GM19395 (cell line): ENCODE results near the gene RUBCN.
"Not testable (repeated sequence)": the region's sequence is repeated elsewhere in the genome, so short reads cannot be mapped to it uniquely, and the experiment has no call there.

Source experiments
- ATAC-seq: cut with Tn5 transposase; IDR thresholded peaks from one replicate; pipeline ENCODE4 v1.9.1; 2021; ENCODE audit warnings: mild to moderate bottlenecking, moderate library complexity; ENCODE audit not compliant: unreplicated experiment

Gene RUBCN

DNA sequence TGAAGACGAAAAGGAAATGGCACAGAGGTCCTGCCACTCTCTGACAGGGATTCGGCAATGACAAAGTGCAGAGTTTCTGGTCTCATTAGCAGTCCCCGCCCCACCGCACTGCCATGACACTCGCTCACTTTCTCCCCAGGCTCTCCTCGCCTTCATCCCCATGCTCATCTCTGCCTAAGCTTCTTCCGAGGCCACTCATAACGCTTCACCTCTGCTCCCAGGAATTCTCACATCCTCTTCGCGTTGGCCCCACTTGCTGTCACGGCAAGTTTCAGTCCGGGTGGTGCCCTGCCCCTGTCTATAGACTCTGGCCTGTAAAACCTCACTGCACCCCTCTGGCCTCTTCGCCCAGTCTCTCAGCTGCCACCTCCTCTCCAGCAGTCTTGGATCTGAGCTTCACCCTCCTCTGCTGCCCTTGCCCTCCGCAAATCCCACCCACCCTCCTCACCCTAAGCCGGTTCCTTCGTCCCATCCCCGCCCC is 654 bp downstream of the RUBCN start:
- ATAC-seq = no peak

DNA sequence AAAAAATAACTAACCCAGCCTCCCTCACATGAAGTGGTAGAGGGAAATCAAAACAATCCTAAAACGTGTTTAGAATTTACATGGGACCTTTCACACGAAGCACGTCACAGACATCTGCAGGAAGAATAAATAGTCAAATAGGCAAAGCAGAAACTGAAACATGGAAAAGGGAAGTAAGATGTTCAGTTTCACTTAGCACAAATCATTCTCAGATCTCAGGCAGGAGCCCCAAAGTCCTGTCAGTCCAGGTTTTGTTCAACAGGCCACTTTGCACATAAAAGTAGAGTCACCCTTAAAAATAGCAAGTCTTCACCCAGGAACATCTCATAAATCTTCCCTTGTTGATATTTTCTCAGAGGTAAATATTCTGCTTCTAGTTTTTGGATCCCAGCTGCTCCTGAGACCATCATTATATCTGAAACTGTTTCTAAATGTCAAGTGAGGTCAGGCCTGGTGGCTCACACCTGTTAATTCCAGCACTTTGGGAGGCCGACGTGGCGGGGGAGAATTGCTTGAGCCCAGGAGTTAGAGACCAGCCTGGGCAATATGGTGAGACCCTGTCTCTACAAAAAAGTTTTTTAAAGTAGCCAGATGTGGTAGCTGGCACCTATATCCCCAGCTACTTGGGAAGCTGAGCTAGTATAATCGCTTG is 1.9 kb downstream of the RUBCN start:
- ATAC-seq = peak; percentile 55

DNA sequence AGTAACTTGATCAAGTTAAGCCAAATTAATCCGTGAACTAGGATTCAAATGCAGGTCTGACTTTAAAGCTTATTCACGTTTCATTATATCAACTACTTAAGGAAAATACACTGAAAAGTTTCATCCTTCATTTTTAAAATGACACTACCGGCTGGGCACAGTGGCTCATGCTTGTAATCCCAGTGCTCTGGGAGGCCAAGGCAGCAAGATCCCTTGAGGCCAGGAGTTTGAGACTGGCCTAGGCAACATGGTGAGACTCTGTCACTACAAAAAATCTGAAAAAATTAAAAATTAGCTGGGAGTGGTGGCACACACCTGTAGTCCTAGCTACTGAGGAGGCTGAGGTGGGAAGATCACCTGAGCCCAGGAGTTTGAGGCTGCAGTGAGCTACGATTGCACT is 3.7 kb downstream of the RUBCN start:
- no peak for ATAC-seq

DNA sequence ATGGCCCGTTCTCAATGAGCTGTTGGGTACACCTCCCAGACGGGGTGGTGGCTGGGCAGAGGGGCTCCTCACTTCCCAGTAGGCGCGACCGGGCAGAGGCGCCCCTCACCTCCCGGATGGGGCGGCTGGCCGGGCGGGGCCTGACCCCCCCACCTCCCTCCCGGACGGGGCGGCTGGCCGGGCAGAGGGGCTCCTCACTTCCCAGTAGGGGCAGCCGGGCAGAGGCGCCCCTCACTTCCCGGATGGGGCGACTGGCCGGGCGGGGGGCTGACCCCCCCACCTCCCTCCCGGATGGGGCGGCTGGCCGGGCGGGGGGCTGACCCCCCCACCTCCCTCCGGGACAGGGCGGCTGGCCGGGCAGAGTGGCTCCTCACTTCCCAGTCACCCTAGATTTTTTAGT is 5.2 kb downstream of the RUBCN start:
- ATAC-seq = not testable (repeated sequence)

DNA sequence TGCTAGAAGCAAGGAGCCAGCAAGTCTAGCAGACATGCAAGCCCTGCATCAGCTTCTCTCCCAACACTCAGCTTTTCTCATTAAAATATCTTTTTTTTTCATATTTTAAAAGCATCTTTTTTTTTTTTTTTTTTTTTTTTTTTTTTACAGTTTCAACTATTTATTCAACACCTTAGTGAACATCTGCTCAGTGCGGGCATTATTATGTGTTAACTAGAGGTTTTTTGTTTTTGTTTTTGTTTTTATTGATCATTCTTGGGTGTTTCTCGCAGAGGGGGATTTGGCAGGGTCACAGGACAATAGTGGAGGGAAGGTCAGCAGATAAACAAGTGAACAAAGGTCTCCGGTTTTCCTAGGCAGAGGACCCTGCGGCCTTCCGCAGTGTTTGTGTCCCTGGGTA is 5.9 kb downstream of the RUBCN start:
- ATAC-seq = not testable (repeated sequence)

DNA sequence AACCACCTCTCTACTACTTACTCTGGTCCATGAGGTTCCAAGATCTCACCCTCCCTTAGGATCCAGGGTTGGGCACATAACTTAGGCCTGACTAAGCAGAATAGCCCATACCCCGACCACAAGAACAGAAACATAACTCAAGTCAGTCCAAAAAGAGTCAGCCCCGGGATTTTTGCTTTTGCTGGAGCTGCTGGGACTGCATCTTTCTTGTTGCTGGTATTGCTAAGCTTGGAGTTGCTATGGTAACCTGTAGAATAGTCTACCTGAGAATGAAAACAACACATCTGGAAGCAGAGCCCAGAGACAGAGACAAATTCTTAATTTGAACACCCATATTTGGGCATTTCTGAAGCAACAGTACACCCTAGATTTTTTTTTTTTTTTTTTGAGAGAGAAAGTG is 6.5 kb downstream of the RUBCN start:
- no peak for ATAC-seq

DNA sequence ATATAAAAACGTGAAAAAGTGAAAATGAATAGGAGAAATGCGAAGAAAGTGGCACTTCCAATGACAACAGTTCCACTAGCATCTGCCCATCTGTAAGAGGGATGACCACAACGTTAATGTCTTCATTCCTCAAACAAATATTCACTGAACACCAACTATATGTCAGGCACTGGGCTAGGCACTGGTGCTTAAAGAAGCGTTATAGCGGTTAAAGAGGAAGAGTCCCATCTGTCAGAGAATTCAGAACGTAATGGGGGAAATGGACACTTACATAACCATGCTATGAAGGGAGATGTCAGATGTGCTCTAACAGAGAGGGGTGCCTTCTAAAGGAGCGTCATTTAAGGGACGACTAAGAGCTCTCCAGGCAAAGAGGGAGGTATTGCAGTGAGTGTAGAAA is 8.2 kb downstream of the RUBCN start:
- no peak for ATAC-seq

DNA sequence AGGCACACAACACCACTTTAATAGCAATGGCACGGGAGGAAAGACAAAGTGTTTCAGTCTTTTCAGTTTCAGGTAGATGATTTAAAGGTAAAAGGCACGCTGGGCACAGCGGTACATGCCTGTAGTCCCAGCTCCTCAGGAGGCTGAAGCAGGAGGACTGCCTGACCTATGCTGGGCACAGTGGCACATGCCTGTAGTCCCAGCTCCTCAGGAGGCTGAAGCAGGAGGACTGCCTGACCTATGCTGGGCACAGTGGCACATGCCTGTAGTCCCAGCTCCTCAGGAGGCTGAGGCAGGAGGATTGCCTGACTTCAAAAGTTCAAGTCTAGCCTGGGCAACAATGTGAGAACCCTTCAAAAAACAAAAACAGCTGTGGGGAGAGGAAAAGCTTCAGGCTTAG is 8.8 kb downstream of the RUBCN start:
- not testable (repeated sequence) for ATAC-seq

DNA sequence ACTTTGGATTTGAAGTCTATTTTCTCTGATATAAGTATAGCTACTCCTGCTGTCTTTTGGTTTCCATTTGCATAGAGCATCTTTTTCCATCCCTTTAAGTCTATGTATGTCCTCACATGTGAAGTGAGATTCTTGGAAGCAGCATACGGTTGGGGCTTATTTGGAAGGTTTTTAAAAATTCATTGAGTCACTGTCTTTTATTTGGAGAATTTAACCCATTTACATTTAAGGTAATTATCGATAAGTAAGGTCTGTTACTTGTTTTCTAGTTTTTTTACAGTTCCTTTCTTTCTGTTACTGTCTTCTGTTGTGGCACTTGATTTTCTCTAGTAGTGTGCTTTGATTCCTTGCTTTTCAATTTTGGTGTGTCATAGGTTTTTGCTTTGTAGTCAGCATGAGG is 14.0 kb downstream of the RUBCN start:
- no peak for ATAC-seq

DNA sequence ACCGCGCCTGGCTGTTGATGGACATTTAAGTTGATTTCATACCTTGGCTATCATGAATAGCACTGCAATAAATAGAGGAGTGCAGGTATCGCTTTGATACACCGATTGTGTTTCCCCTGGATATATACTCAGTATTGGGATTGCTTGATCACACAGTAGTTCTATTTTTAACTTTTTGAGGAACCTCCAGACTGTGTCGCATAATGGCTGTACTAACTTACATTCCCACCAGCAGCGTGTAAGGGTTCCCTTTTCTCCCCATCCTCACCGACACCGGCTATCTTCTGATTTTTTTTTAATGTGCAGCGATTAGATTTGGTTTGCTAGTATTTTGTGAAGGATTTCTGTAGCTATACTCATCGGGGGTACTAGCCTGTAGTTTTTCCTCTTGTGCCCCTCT is 16.0 kb downstream of the RUBCN start:
- ATAC-seq = no peak

DNA sequence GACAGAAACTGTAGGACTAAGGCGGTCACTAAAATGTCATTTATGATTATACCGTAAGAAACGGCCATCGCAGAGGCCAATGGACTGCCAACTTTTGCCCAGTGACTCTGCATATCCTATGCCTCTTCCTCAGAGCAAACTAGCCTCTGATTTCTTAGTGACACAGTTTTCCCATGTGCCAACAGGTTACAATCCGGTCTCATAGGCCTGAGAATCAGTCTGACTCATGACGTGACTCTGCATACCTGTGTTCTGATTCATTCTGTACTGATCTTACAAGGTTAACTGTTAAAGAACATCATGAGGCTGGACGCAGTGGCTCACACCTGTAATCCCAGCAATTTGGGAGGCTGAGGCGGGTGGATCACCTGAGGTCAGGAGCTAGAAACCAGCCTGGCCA is 17.8 kb downstream of the RUBCN start:
- no peak for ATAC-seq

DNA sequence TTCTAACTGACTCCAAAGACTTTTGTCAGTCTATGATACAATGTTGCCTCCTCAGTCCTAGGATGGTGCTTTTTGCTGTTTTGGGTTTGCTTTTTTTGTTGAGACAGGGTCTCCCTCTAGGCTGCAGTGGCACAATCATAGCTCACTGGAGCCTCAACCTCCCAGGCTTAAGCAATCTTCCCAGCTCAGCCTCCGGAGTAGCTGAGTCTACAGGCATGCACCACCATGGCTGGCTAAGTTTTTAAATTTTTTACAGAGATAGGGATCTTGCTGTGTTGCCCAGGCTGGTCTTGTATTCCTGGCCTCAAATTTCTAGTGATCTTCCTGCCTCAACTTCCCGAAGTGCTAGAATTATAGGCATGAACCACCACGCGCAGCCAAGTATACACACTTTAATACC is 22.5 kb downstream of the RUBCN start:
- no peak for ATAC-seq

DNA sequence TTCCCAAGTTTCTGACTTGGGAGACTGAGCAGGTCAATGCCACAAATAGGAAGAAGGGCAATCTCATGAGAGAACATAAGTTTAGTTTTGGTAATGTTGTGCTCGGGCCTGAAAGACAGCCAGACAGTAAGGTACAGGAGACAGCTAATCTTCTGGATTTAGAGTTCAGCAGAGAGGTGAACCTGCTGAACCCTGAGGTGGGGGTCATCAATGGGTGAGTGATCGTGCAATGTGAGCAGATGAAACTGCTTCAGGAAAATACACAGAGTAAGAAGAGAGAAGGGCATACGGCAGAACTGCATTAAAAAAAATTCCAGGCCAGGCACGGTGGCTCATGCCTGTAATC is 23.3 kb downstream of the RUBCN start:
- ATAC-seq = peak; percentile 23

DNA sequence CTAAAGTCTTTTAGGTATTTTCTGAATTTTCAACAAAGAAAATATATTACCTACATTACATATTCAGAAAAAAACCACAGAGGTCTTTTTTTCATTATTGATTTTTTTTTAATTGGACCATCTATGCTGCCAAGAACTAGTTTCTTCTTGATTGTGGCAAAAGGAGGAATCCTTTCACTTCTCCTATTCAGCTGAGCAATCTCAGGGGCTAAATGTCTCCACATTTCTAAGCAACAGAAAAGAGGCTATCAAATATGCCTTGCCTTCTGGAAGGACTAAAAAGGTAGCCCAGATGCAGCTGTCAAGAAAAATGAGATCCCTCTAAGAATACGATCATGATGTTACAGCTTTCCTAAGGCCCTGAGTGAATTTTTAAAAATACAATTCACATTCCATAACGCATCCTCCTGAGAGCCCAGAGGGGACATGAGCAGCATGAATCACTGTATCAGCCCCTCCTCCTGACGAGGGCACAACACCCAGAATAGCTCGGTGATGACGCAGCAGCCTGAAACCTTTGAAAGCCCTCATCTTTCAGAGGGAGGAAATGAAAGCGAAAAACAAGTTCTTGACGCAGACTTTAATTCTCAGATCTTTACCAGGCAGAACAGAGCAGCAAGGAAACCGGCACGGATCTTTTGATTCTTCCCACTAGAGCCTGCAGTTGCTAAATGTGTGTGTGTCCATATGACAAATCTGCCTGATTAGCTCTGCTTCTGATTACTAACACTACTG is 24.6 kb downstream of the RUBCN start:
- peak; percentile 90 for ATAC-seq

DNA sequence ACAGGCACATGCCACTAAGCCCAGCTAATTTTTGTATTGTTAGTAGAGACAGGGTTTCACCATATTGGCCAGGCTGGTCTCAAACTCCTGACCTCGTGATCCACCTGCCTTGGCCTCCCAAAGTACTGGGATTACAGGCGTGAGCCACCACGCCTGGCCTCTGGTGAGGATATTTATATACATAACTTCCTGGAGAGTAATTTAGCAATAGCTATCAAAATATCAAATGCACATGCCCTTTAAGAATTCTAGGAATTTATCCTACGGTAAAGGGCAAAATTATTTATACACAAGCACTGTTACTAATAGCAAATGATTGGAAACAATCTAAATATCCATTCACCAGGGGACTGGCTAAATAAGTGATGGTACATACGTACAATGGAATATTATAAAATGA is 25.7 kb downstream of the RUBCN start:
- ATAC-seq = not testable (repeated sequence)

DNA sequence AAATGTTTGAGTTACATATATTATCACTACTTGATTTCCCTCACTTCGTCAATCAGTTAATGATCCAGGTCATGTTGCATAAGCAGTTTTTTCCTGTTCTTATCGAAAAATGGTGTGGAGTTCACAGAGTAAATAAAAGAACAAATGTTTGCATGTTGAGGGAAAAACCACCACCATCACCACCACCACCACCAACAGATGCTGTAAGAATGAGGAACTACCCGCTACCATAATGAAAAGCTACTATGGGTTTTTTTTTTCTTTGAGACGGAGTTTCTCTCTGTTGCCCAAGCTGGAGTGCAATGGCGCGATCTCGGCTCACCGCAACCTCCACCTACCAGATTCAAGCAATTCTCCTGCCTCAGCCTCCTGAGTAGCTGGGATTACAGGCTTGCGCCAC is 27.6 kb downstream of the RUBCN start:
- no peak for ATAC-seq

DNA sequence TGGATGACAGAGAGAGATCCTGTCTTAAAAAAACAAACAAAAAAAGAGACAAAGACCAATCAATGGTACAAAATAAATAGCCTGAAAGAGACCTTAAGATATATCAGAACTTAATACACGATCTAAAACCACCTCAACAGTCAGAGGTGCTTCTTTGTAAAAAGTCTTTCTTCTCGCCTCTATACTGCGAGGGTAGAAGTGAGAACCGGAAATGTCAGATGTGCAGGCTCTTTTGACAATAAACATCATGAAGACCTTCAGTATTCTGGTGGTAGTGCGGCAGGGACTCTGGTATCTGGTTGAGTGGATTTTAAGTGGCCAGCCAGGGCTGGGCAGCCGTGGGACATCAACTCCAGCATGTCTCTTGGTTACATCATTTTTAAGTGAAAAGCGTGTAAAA is 30.0 kb downstream of the RUBCN start:
- no peak for ATAC-seq

DNA sequence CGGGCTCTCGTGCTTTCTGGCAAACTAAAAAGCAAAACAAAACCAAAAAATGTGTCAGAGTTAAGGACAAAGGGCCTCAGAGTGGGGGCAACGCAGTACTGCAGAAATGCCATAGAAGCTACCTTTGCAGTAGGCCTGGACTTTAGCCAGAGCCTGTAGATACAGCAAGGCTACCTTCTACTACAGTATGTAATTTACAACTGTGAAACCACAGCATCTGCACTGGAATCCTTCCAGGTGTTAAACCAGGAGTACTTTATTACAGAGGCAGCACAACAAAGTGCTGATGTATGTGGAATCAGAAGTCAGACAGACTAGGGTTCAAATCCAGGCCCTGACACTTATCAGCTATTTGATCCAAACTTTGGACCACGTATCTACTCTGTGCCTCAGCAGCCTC is 34.9 kb downstream of the RUBCN start:
- no peak for ATAC-seq

DNA sequence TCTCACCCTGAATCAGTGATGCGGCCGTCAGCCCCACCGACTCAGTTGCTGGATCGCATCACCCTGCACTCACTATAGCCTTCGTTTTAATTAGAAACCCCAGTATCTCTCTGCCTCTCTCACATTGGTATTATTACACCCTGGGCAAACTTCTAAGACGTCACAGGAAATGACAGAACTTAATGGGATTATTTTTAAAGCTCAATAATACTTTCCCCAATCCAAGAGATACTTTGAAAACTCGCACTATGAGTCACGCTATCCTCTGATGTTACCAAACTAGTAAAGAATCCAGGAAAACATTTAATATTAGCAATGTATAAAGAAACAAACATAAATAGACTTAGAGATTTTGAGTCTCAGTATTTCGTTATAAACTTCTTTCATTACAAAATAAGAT is 36.6 kb downstream of the RUBCN start:
- ATAC-seq = no peak

DNA sequence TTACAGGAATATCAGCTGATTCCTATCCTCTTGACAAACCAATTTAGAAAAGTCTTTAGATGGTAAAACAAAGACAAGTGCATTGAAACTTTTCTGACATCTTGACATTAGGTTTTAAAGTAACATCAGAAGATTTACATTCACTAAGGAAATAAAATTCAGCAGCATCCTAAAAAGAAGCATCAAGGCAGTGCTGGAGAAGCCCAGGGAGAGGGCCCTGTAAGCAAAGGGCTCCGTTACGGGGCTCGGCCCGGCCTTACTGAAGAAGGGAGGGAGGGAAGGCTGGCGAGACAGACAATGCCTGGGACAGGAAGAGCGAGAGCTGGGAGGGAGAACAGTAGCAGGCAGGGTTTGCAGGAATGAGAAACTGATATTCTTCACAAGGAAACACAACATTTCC is 39.3 kb downstream of the RUBCN start:
- ATAC-seq = no peak

DNA sequence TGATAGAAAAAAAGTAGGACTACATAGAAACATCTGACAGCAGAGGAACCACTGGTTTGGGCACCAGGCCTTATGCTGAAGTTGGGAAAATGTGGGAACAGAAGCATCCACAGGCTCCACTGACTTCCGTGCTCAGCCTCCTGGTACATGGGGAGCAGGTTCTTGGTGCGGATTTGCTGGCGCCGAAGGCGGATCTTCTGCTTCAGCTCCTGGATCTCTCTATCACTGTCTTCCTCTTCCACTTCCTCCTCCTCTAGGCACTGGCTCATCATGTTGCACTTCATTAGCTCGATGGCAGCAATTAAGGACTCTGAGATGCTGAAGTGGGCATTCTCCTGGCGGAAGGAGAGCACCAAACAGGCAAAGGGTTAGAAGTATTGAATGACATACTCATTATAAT is 42.5 kb downstream of the RUBCN start:
- no peak for ATAC-seq

DNA sequence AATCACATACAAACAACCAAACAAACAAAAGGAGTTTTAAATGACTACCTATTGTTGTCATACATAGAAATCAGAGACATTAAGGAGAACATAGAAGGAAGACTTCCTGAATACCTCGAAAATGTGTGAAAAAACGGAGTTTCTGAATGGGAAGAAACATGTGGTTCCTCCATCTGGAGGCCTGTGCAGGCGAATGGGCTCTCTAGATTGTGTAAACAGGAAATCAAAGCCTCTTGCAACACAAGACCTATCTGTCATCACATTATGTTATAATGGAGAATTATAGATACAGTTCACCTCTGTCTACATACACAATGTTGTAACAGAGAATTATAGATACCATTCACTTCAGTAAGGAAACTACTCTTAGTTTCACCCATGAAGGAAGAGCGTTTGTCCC is 44.1 kb downstream of the RUBCN start:
- no peak for ATAC-seq

DNA sequence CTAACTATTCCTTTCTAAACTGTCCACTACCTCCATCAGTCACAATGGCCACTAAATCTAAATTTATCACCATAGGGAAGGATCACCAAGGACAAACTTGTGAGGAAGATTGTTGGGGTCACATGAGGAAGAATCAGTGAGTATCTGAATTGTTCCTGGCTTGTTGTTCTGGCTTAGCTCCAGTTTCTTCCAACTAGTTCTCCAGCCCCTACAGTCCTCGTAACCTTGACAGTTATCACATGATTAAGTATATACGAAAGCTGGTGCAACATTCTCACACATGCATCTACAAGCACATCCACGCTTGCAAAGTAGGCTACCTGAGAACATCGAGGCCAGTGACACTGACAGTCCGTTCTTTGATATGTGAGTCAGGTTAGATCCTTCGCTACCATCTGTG is 46.0 kb downstream of the RUBCN start:
- ATAC-seq = no peak
